Osteocyte (in vitro differentiated cells): Measurements from ENCODE around the gene P4HA1. TPM values are rescaled to one million over a fixed set of nuclear protein-coding genes. Genes with fewer than 3 reads are reported as not detected.

ENCODE experiments used
- total RNA-seq: library from RNA; stranded (reverse); gene quantifications from 2 replicates; pipeline ENCODE4 v1.2.1, GENCODE V29; 2021

Gene P4HA1
- total RNA-seq, 1 donor from 2014 or later: 101 TPM

Other genes with a start within 250 kb of the P4HA1 start
- 0.19 and 0.21 TPM in 2 replicates for gene OIT3, start 203.1 kb downstream of the P4HA1 start, total RNA-seq
- gene PLA2G12B, start 142.1 kb downstream of the P4HA1 start, total RNA-seq: not detected in 2 replicates
- 2.8 and 3.2 TPM in 2 replicates for gene NUDT13, start 13.6 kb upstream of the P4HA1 start, total RNA-seq
- 32.3 and 34.1 TPM in 2 replicates for gene ECD, start 71.1 kb upstream of the P4HA1 start, total RNA-seq
- 21.4 TPM in 2 replicates for gene FAM149B1, start 71.3 kb upstream of the P4HA1 start, total RNA-seq
- gene DNAJC9, start 150.4 kb upstream of the P4HA1 start, total RNA-seq: 19.3 and 19.6 TPM in 2 replicates
- 63.5 and 78.6 TPM in 2 replicates for gene MRPS16, start 155.8 kb upstream of the P4HA1 start, total RNA-seq